ENCODE results near the gene KRTCAP2. TPM values are rescaled to one million over a fixed set of nuclear protein-coding genes. Genes with fewer than 3 reads are reported as not detected.
A peak's percentile ranks its signal among the peaks of the same experiment; 100 is the strongest.

The KRTCAP2 gene
- total and polyA plus RNA-seq, 10 of the 15 experiments (the other 5 are each of a cell fraction or from before 2014, with no cell fraction given): 61.3 to 238 (median 141) TPM

DNA sequence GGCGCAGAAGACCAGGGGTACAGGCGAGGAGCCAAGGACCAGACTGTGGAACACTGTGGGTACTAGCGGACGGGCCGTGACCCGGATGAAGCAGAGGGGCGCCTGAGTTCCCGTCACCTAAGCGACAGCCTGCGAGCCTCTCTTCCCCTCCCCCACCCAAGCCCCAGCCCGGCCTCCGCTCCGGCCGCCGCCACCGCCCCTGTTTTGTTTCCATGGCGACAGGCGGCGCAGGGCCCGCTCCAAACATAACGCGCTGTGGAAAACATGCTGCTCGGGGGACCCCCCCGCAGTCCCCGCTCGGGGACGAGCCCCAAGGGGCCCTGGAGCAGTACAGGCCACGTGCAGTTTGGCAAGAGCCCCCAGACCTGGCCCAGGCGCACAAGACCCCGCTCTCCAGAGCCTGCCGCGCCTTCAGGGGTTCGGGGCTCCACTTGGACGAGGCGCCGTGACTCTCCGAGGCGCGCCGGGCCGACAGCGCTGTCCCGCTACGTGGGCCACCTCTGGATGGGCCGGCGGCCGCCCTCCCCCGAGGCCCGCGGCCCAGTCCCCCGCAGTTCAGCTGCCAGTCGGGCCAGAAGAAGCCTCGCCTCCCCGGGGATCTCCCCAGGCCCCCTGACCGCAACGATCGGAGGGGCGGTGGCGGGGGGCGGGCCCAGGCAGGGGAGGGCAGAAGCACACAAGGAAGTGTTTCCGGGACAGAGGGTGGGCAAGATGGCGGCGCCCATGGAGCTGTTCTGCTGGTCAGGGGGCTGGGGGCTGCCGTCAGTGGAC is 35.6 kb upstream of the KRTCAP2 start, which contains the start of gene MTX1 (continued):
- TF ChIP-seq FOXK2 (IDR thresholded peaks at IDR 0.05): peak; percentile 17; the same call in 1 of the 2 replicates
- TF ChIP-seq RFX5 (IDR thresholded peaks at IDR 0.05; ENCODE audit: low read depth, low read length): no peak
- TF ChIP-seq RELB (IDR thresholded peaks at IDR 0.05; ENCODE audit: low read depth): no peak
- TF ChIP-seq NR2C2 (IDR thresholded peaks at IDR 0.05; ENCODE audit: borderline replicate concordance, control insufficient read depth, insufficient read length, low read depth): no peak
- TF ChIP-seq CEBPZ (IDR thresholded peaks at IDR 0.05; ENCODE audit: low read depth, low read length): no peak
- no peak for TF ChIP-seq CBX3 (IDR thresholded peaks at IDR 0.05; ENCODE audit: borderline replicate concordance, low read depth)
- peak; percentile 71 for TF ChIP-seq SIN3A (IDR thresholded peaks at IDR 0.05; ENCODE audit: low read depth, low read length)
- peak; percentile 98 for TF ChIP-seq YY1 (IDR thresholded peaks at IDR 0.05; ENCODE audit: low read depth, low read length)
- TF ChIP-seq WRNIP1 (IDR thresholded peaks at IDR 0.05; ENCODE audit: borderline replicate concordance, low read depth, low read length): no peak
- no peak for TF ChIP-seq CBX5 (IDR thresholded peaks at IDR 0.05; ENCODE audit: low read depth)
- peak; percentile 24 for TF ChIP-seq SIX5 (IDR thresholded peaks at IDR 0.05; ENCODE audit: low read depth, low read length, severe bottlenecking)
- TF ChIP-seq, protein P1, sequence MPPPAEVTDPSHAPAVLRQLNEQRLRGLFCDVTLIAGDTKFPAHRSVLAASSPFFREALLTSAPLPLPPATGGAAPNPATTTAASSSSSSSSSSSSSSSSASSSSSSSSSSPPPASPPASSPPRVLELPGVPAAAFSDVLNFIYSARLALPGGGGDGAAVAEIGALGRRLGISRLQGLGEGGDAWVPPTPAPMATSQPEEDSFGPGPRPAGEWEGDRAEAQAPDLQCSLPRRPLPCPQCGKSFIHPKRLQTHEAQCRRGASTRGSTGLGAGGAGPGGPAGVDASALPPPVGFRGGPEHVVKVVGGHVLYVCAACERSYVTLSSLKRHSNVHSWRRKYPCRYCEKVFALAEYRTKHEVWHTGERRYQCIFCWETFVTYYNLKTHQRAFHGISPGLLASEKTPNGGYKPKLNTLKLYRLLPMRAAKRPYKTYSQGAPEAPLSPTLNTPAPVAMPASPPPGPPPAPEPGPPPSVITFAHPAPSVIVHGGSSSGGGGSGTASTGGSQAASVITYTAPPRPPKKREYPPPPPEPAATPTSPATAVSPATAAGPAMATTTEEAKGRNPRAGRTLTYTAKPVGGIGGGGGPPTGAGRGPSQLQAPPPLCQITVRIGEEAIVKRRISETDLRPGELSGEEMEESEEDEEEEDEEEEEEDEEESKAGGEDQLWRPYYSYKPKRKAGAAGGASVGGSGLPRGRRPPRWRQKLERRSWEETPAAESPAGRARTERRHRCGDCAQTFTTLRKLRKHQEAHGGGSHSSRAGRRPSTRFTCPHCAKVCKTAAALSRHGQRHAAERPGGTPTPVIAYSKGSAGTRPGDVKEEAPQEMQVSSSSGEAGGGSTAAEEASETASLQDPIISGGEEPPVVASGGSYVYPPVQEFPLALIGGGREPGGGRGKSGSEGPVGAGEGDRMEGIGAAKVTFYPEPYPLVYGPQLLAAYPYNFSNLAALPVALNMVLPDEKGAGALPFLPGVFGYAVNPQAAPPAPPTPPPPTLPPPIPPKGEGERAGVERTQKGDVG (CRISPR knock-in tag; IDR thresholded peaks at IDR 0.05): no peak
- peak in 1 of 2 experiments; percentile 56; a peak in 2 of 3 replicates for TF ChIP-seq EGR1 (IDR thresholded peaks at IDR 0.05; ENCODE audit: borderline replicate concordance in 1 of 2, low read depth in 2 of 2, low read length in 2 of 2)
- peak; percentile 60 for TF ChIP-seq POLR2AphosphoS5 (IDR thresholded peaks at IDR 0.05; ENCODE audit: low read length)
- peak; percentile 24 for TF ChIP-seq RELA (IDR thresholded peaks at IDR 0.05; ENCODE audit: borderline replicate concordance, partially characterized antibody)
- no peak for TF ChIP-seq KDM1A (IDR thresholded peaks at IDR 0.05; ENCODE audit: borderline replicate concordance)
- peak; percentile 95 for TF ChIP-seq BMI1 (IDR thresholded peaks at IDR 0.05; ENCODE audit: borderline replicate concordance)
- no peak for TF ChIP-seq E4F1 (IDR thresholded peaks at IDR 0.05; ENCODE audit: borderline replicate concordance, partially characterized antibody)
- TF ChIP-seq POU2F2 (IDR thresholded peaks at IDR 0.05; ENCODE audit: borderline replicate concordance, low read depth, low read length): peak; percentile 41; the same call in 1 of the 3 replicates

All from GM12878 (cell line).